Hepatic stellate cell (primary cell): ENCODE measurements around the gene ZNF418.
"Not testable (repeated sequence)": the region's sequence is repeated elsewhere in the genome, so short reads cannot be mapped to it uniquely, and the experiment has no call there.

Source experiments
- DNase-seq: peaks from one replicate; pipeline ENCODE4 v3.0.0; 2011; ENCODE audit warnings: low spot score

ZNF418 gene

GRCh38 chr19:57888560-57889231 lies 46.5 kb downstream of the ZNF418 start, which contains the start of gene ZNF814:
TSS of gene ZNF814 (minus strand) at chr19:57889037. CDS start at chr19:57888802, 235 bp downstream.
- DNase-seq = peak; percentile 80

- DNase-seq = peak; percentile 12
These were observed 47.1 kb downstream of the ZNF418 start for GRCh38 chr19:57888107-57888559.

GRCh38 chr19:57887195-57887941 lies 47.8 kb downstream of the ZNF418 start:
- DNase-seq = no peak

GRCh38 chr19:57886046-57886445 lies 49.2 kb downstream of the ZNF418 start:
- no peak for DNase-seq

- DNase-seq = not testable (repeated sequence)
These were observed 61.1 kb downstream of the ZNF418 start for GRCh38 chr19:57873883-57874799.

GRCh38 chr19:57872450-57872849 lies 62.8 kb downstream of the ZNF418 start:
- no peak for DNase-seq
